AML-193 (cell line): ENCODE results near the gene LETM1.
"Not testable (repeated sequence)": the region's sequence is repeated elsewhere in the genome, so short reads cannot be mapped to it uniquely, and the experiment has no call there.

ENCODE experiments used
- DNase-seq, 2 experiments: peaks; one replicate each; lab custom pipeline; 2025; lab: John Stamatoyannopoulos, UW

LETM1 gene

GRCh38 chr4:1851575-1852410 is 4.2 kb downstream of the LETM1 start:
- DNase-seq: no peak

GRCh38 chr4:1851160-1851559 is 4.8 kb downstream of the LETM1 start:
- DNase-seq: no peak

- no peak for DNase-seq
These were observed 5.7 kb downstream of the LETM1 start for GRCh38 chr4:1850276-1850675.

GRCh38 chr4:1846580-1846979 is 9.4 kb downstream of the LETM1 start:
- DNase-seq: no peak

- not testable (repeated sequence) for DNase-seq
These were observed 11.3 kb downstream of the LETM1 start for GRCh38 chr4:1844618-1845017.

- DNase-seq: no peak
These were observed 12.1 kb downstream of the LETM1 start for GRCh38 chr4:1843852-1844251.

GRCh38 chr4:1842993-1843448 is 12.9 kb downstream of the LETM1 start:
- DNase-seq: no peak

GRCh38 chr4:1842339-1842895 is 13.5 kb downstream of the LETM1 start:
- DNase-seq: no peak

GRCh38 chr4:1841887-1842210 is 14.1 kb downstream of the LETM1 start:
- no peak for DNase-seq

GRCh38 chr4:1841201-1841886 is 14.6 kb downstream of the LETM1 start:
- DNase-seq: no peak

GRCh38 chr4:1839282-1839681 is 16.7 kb downstream of the LETM1 start:
- DNase-seq: no peak

GRCh38 chr4:1837069-1837468 is 18.9 kb downstream of the LETM1 start:
- DNase-seq: no peak

- no peak for DNase-seq
These were observed 19.3 kb downstream of the LETM1 start for GRCh38 chr4:1836650-1837049.

- not testable (repeated sequence) for DNase-seq
These were observed 20.1 kb downstream of the LETM1 start for GRCh38 chr4:1835836-1836235.

GRCh38 chr4:1834047-1834775 is 21.7 kb downstream of the LETM1 start:
- DNase-seq: no peak

GRCh38 chr4:1833307-1834046 is 22.5 kb downstream of the LETM1 start:
- no peak for DNase-seq

GRCh38 chr4:1832690-1833089 is 23.3 kb downstream of the LETM1 start:
- DNase-seq: no peak

- DNase-seq: no peak
These were observed 24.6 kb downstream of the LETM1 start for GRCh38 chr4:1831331-1831730.

- DNase-seq: no peak
These were observed 25.2 kb downstream of the LETM1 start for GRCh38 chr4:1830642-1831228.

GRCh38 chr4:1830234-1830633 is 25.7 kb downstream of the LETM1 start:
- DNase-seq: no peak
